H1 (cell line): Measurements from ENCODE around the gene GNB5. TPM values are rescaled to one million over a fixed set of nuclear protein-coding genes. Genes with fewer than 3 reads are reported as not detected.

ENCODE experiments used
- CTCF ChIA-PET: fragments of 300-600 bp; sonication (Branson Sonifier 250); formaldehyde crosslinking; loops from one replicate; lab custom pipeline; 2021; ENCODE audit not compliant: partially characterized antibody; lab: Charles Lee
- POLR2A ChIA-PET: fragments of 300-600 bp; sonication (Branson Sonifier 250); formaldehyde crosslinking; loops from one replicate; lab custom pipeline; 2021; ENCODE audit warnings: inconsistent platforms; ENCODE audit not compliant: partially characterized antibody; lab: Charles Lee
- DNase-seq, 2 experiments: peaks; one replicate each; pipeline versions ENCODE4 v3.0.0 to v3.0.0-alpha.2; 2010 to 2022; ENCODE audit warnings: low spot score in 2 of 2, low read depth in 1 of 2, mixed read lengths in 1 of 2
- FAIRE-seq: peaks from 2 replicates; lab custom pipeline; 2011; peaks lifted over from hg19 to GRCh38; lab: Jason Lieb, UNC
- H2AFZ ChIP-seq: 2 replicates; pipeline ENCODE4 v1.8.1; 2012; ENCODE audit warnings: low read length, inconsistent platforms
- H2AK5ac ChIP-seq: 2 replicates; pipeline ENCODE4 v1.6.1; 2013; ENCODE audit warnings: low read depth, low read length
- H2BK120ac ChIP-seq: replicated peaks from 2 replicates; pipeline ENCODE3; 2013; ENCODE audit warnings: low read depth, low read length, inconsistent platforms
- H2BK12ac ChIP-seq: 2 replicates; pipeline ENCODE4 v1.6.1; 2013; ENCODE audit warnings: low read depth, low read length
- H2BK15ac ChIP-seq: 2 replicates; pipeline ENCODE4 v1.6.1; 2013; ENCODE audit warnings: low read length
- H2BK20ac ChIP-seq: 2 replicates; pipeline ENCODE4 v1.6.1; 2013; ENCODE audit warnings: low read length
- H2BK5ac ChIP-seq: 2 replicates; pipeline ENCODE4 v1.6.1; 2013; ENCODE audit warnings: low read depth, low read length
- H3K14ac ChIP-seq: 2 replicates; pipeline ENCODE4 v1.6.1; 2013; ENCODE audit warnings: inconsistent platforms; ENCODE audit not compliant: insufficient read length
- H3K18ac ChIP-seq: 2 replicates; pipeline ENCODE4 v1.6.1; 2013; ENCODE audit warnings: low read length; ENCODE audit errors: extremely low read depth
- H3K23ac ChIP-seq: 2 replicates; pipeline ENCODE4 v1.6.1; 2013; ENCODE audit warnings: inconsistent platforms; ENCODE audit not compliant: insufficient read length
- H3K23me2 ChIP-seq: 2 replicates; pipeline ENCODE4 v1.6.1; 2013; ENCODE audit warnings: low read depth, low read length
- H3K27ac ChIP-seq: 2 replicates; pipeline ENCODE4 v1.6.1; 2011; ENCODE audit warnings: low read depth, low read length, inconsistent platforms
- H3K27me3 ChIP-seq, 4 experiments: replicated peaks in 1 of 4; 1 replicate in 1 of 4; 2 replicates in 3 of 4; pipeline versions ENCODE4 v1.6.1 to v1.8.1; 2011 to 2013; ENCODE audit warnings: low read length in 3 of 4, mild to moderate bottlenecking in 3 of 4, inconsistent platforms in 2 of 4, mixed read lengths in 2 of 4, moderate library complexity in 1 of 4; ENCODE audit not compliant: control insufficient read depth in 3 of 4, insufficient read depth in 3 of 4; ENCODE audit errors: extremely low read depth in 1 of 4
- H3K36me3 ChIP-seq, 4 experiments: 2 replicates each; pipeline versions ENCODE4 v1.6.1 to v1.8.1; 2011 to 2013; ENCODE audit warnings: mild to moderate bottlenecking in 4 of 4, low read length in 3 of 4, moderate library complexity in 2 of 4, control low read depth in 1 of 4, inconsistent platforms in 1 of 4; ENCODE audit not compliant: insufficient read depth in 4 of 4, control insufficient read depth in 2 of 4
- H3K4ac ChIP-seq: replicated peaks from 2 replicates; pipeline ENCODE3; 2013; ENCODE audit warnings: low read length, low read depth, mixed read lengths, inconsistent platforms; ENCODE audit not compliant: insufficient read length
- H3K4me1 ChIP-seq, 4 experiments: replicated peaks in 1 of 4; 1 replicate in 1 of 4; 2 replicates in 3 of 4; pipeline versions ENCODE4 v1.6.1 to v1.8.1; 2011 to 2013; ENCODE audit warnings: low read length in 3 of 4, inconsistent platforms in 2 of 4, mixed read lengths in 1 of 4; ENCODE audit not compliant: insufficient read depth in 4 of 4, control insufficient read depth in 3 of 4
- H3K4me2 ChIP-seq, 2 experiments: 2 replicates each; pipeline versions ENCODE4 v1.6.1 to v1.8.1; 2011 to 2013; ENCODE audit warnings: low read depth in 2 of 2, low read length in 2 of 2, control low read depth in 1 of 2, inconsistent platforms in 1 of 2, mild to moderate bottlenecking in 1 of 2; ENCODE audit not compliant: insufficient read depth in 1 of 2
- H3K4me3 ChIP-seq, 4 experiments: fragments of 200-600, 300-600 bp in 1 of 4; sonication (generic), shearing (Covaris generic), sonication (Bioruptor Twin) in 1 of 4; 2 replicates each; pipeline versions ENCODE4 v1.5.1 to v1.8.1; 2011 to 2016; ENCODE audit warnings: low read length in 4 of 4, low read depth in 3 of 4, control low read depth in 2 of 4, inconsistent platforms in 2 of 4, mild to moderate bottlenecking in 2 of 4, mixed read lengths in 1 of 4, moderate library complexity in 1 of 4; ENCODE audit not compliant: insufficient read depth in 2 of 4; ENCODE audit errors: extremely low read depth in 1 of 4
- H3K56ac ChIP-seq: replicated peaks from 2 replicates; pipeline ENCODE3; 2013; ENCODE audit warnings: low read depth, mild to moderate bottlenecking, mixed read lengths, low read length, inconsistent platforms; ENCODE audit not compliant: insufficient read length
- H3K79me1 ChIP-seq: 2 replicates; pipeline ENCODE4 v1.6.1; 2013; ENCODE audit warnings: low read depth, low read length, control low read depth
- H3K79me2 ChIP-seq, 2 experiments: 2 replicates each; pipeline versions ENCODE4 v1.6.1 to v1.8.1; 2012 to 2013; ENCODE audit warnings: low read length in 2 of 2, mild to moderate bottlenecking in 2 of 2, inconsistent platforms in 1 of 2; ENCODE audit not compliant: insufficient read depth in 2 of 2, control insufficient read depth in 1 of 2
- H3K9ac ChIP-seq, 4 experiments: replicated peaks in 1 of 4; 1 replicate in 1 of 4; 2 replicates in 3 of 4; pipeline versions ENCODE4 v1.6.1 to v1.8.1; 2011 to 2013; ENCODE audit warnings: low read depth in 3 of 4, low read length in 3 of 4, control low read depth in 2 of 4, mild to moderate bottlenecking in 2 of 4, moderate library complexity in 2 of 4, inconsistent platforms in 1 of 4; ENCODE audit errors: extremely low read depth in 1 of 4
- H3K9me3 ChIP-seq, 2 experiments: 2 replicates each; pipeline versions ENCODE4 v1.6.1 to v1.8.1; 2012 to 2013; ENCODE audit warnings: mild to moderate bottlenecking in 2 of 2, moderate library complexity in 2 of 2, control low read depth in 1 of 2, inconsistent platforms in 1 of 2, low read depth in 1 of 2, low read length in 1 of 2, mixed read lengths in 1 of 2; ENCODE audit not compliant: insufficient read depth in 2 of 2
- H4K20me1 ChIP-seq, 2 experiments: replicated peaks in 1 of 2; 2 replicates each; pipeline versions ENCODE3 to v1.8.1; 2011 to 2013; ENCODE audit warnings: inconsistent platforms in 2 of 2, low read length in 2 of 2, mild to moderate bottlenecking in 1 of 2; ENCODE audit not compliant: insufficient read depth in 2 of 2, control insufficient read depth in 1 of 2
- H4K5ac ChIP-seq: 2 replicates; pipeline ENCODE4 v1.6.1; 2013; ENCODE audit warnings: low read length, low read depth, mixed read lengths, inconsistent platforms; ENCODE audit not compliant: insufficient read length
- H4K8ac ChIP-seq: 2 replicates; pipeline ENCODE4 v1.8.0; 2013; ENCODE audit warnings: mild to moderate bottlenecking, moderate library complexity, low read length, inconsistent platforms; ENCODE audit not compliant: insufficient read depth; ENCODE audit errors: extremely low read depth
- H4K91ac ChIP-seq: replicated peaks from 2 replicates; pipeline ENCODE3; 2013; ENCODE audit warnings: low read length, mixed read lengths, inconsistent platforms; ENCODE audit not compliant: insufficient read length
- CHD2 ChIP-seq: IDR thresholded peaks from 2 replicates; pipeline ENCODE4 v1.6.1; 2012; ENCODE audit warnings: low read length, improper control_type of control experiment
- EZH2 ChIP-seq: fragments of 200-600 bp; sonication (generic); IDR thresholded peaks from 2 replicates; pipeline ENCODE4 v1.7.1; 2012; ENCODE audit warnings: low read depth, mild to moderate bottlenecking, moderate library complexity, low read length, inconsistent platforms; ENCODE audit not compliant: severe bottlenecking
- KDM4A ChIP-seq: IDR thresholded peaks from one replicate; pipeline ENCODE4 v1.7.1; 2012; ENCODE audit warnings: low read depth, mild to moderate bottlenecking, moderate library complexity, low read length, inconsistent platforms; ENCODE audit not compliant: severe bottlenecking
- MAX ChIP-seq: IDR thresholded peaks from 2 replicates; pipeline ENCODE4 v1.6.1; 2012; ENCODE audit warnings: inconsistent platforms
- POU5F1 ChIP-seq: IDR thresholded peaks from 2 replicates; pipeline ENCODE4 v1.6.1; 2011; ENCODE audit warnings: low read depth, mild to moderate bottlenecking, low read length, moderate library complexity
- RFX5 ChIP-seq: IDR thresholded peaks from 2 replicates; pipeline ENCODE4 v1.6.1; 2011; ENCODE audit warnings: low read depth, low read length, improper control_type of control experiment, borderline replicate concordance
- SIN3A ChIP-seq, 2 experiments: IDR thresholded peaks in 1 of 2; conservative IDR thresholded peaks in 1 of 2; 2 replicates each; pipeline ENCODE4 v1.6.1; 2011 to 2012; ENCODE audit warnings: low read length in 2 of 2, improper control_type of control experiment in 1 of 2, low read depth in 1 of 2, mild to moderate bottlenecking in 1 of 2
- WGBS, 2 experiments: shearing (Covaris generic) in 1 of 2; methylation state at CpG; one replicate each; pipeline versions ENCODE4 v1.1.6 to v1.1.7; 2013 to 2015; ENCODE audit warnings: low lambda C conversion rate in 2 of 2, mixed read lengths in 2 of 2, inconsistent platforms in 1 of 2, low coverage in 1 of 2, missing lambda C conversion rate in 1 of 2; ENCODE audit not compliant: insufficient replicate concordance in 2 of 2, insufficient coverage in 1 of 2, insufficient read length in 1 of 2; ENCODE audit errors: extremely low coverage in 1 of 2, missing lambda C conversion rate in 1 of 2; 5-methylcytosine and 5-hydroxymethylcytosine counted together
- polyA plus RNA-seq, 7 experiments: library from polyadenylated mRNA; depleted of rRNA in 3 of 7; stranded (reverse) in 5 of 7; unstranded in 2 of 7; fragments of >200 nt in 5 of 7; fragments of 200-250 nt in 2 of 7; gene quantifications; 1 replicate in 5 of 7; 2 replicates in 1 of 7; 4 replicates in 1 of 7; pipeline versions ENCODE4 v1.2.1 to v1.2.3, GENCODE V29; 2011 to 2013; ENCODE audit warnings: missing spikeins in 2 of 7, mixed read lengths in 2 of 7
- total RNA-seq: library from RNA; stranded (reverse); fragmentation: NEBNext Ultra II Directional; extraction: Animal tissue kit (Norgen Biotek cat#: 25700); gene quantifications from 2 replicates; pipeline ENCODE4 v1.2.1, GENCODE V29; 2021
- TF ChIP-seq, protein P1 (sequence below): IDR thresholded peaks from 2 replicates; pipeline ENCODE4 v1.6.1; 2012; ENCODE audit warnings: inconsistent platforms

The GNB5 gene
- total and polyA plus RNA-seq, 2 of the 8 experiments (the other 6 are each of a cell fraction or from before 2014, with no cell fraction given): 21.7 to 42.5 TPM

GRCh38 chr15:52112203-52112750 lies 78.9 kb downstream of the GNB5 start:
- Histone ChIP-seq H4K20me1 (no peaks in the 10 kb centered on the region), H3K36me3 (no peaks in the 10 kb centered on the region), H3K4me3 (peak overlapping the region in 2 of 4 experiments; percentile 8 to 44; a peak in 3 of 8 replicates), H2BK20ac (no peak overlapping the region), H2AFZ (peak overlapping the region; percentile 15; the same call in 1 of the 2 replicates), H3K56ac (no peak overlapping the region), H3K4me2 (peak overlapping the region; percentile 25 to 46), H2BK5ac (no peak overlapping the region), H3K9ac (0 out of 7 replicates have a peak overlapping the region, but pooled peaks of 3 of the 4 experiments have one; percentile 1 to 39 (median 12)), H4K8ac (peak overlapping the region; percentile 95), H4K91ac (no peak overlapping the region), H3K9me3 (no peaks in the 10 kb centered on the region; a peak in 1 of 4 replicates), H3K23me2 (no peaks in the 10 kb centered on the region), H2AK5ac (no peak overlapping the region), H2BK12ac (no peak overlapping the region), H2BK120ac (no peak overlapping the region), H3K27ac (no peak overlapping the region), H4K5ac (no peak overlapping the region), H3K4me1 (0 out of 7 replicates have a peak, but pooled peaks cover 0 to 2% (median 0%) of the 10 kb centered on the region in 4 experiments), H3K18ac (no peak overlapping the region), H3K79me1 (no peaks in the 10 kb centered on the region), H3K27me3 (peaks cover 0 to 14% (median 6%) of the 10 kb centered on the region in 4 experiments; a peak in 5 of 7 replicates), H2BK15ac (no peak overlapping the region), H3K4ac (no peak overlapping the region), H3K14ac (no peak overlapping the region), H3K79me2 (no peaks in the 10 kb centered on the region), H3K23ac (no peak overlapping the region)
- FAIRE-seq (no peak), DNase-seq (no peak)
- 60% methylated on average over 37 of the region's 61 CpGs; no CpG with 5 or more reads in 1 of the 2 experiments for WGBS, 2 experiments
- TF ChIP-seq POU5F1: no peak
- TF ChIP-seq CHD2: no peak
- peak; percentile 53 for TF ChIP-seq KDM4A
- TF ChIP-seq EZH2: no peak
- TF ChIP-seq SIN3A (conservative IDR thresholded peaks at IDR 0.05 in 1 of 2, IDR thresholded peaks at IDR 0.05 in 1 of 2; ENCODE audit: low read depth in 1 of 2, low read length in 2 of 2): no peak
- TF ChIP-seq, protein P1, sequence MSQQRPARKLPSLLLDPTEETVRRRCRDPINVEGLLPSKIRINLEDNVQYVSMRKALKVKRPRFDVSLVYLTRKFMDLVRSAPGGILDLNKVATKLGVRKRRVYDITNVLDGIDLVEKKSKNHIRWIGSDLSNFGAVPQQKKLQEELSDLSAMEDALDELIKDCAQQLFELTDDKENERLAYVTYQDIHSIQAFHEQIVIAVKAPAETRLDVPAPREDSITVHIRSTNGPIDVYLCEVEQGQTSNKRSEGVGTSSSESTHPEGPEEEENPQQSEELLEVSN: peak; percentile 88
- TF ChIP-seq RFX5: no peak
- TF ChIP-seq MAX: peak; percentile 92
- CTCF ChIA-PET: interaction anchor here (0.5 to 1.4 kb wide), 4 partner anchors 23 to 115 kb away, joined by 3 to 9 read pairs (median 4); no protein-coding TSS in a partner anchor
- POLR2A ChIA-PET: interaction anchor here (1.4 to 1.6 kb wide), 3 partner anchors 22 to 93 kb away, joined by 3 read pairs; partner anchors contain the start of gene MAPK6
